HG02885 (cell line): ENCODE measurements around the gene GMPPA.

ENCODE experiments used
- ATAC-seq: cut with Tn5 transposase; IDR thresholded peaks from one replicate; pipeline ENCODE4 v1.9.1; 2021; ENCODE audit warnings: mild to moderate bottlenecking; ENCODE audit not compliant: unreplicated experiment, poor library complexity

GMPPA gene

GRCh38 chr2:219533930-219534661, 35.4 kb downstream of the GMPPA start:
- no peak for ATAC-seq

DNA sequence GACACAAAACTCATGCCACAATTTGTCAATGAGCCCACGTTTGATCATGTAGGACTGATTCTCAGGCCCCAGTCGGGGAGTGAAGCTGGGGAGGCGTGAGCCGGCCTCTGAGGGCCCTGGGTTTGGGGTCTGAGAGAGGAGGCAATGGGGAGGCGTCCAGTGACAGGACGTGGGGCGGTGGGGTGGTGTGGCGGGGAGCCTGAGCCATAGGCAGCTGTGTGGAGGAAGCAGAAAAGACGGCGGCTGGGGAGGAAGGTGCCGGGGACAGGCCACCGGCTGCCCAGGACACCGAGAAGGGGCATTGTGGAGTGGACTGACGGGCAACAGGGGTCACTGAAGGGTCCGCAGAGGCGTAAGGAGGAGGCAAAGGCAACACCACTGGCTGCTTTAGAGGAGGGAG, 37.7 kb downstream of the GMPPA start:
- no peak for ATAC-seq

DNA sequence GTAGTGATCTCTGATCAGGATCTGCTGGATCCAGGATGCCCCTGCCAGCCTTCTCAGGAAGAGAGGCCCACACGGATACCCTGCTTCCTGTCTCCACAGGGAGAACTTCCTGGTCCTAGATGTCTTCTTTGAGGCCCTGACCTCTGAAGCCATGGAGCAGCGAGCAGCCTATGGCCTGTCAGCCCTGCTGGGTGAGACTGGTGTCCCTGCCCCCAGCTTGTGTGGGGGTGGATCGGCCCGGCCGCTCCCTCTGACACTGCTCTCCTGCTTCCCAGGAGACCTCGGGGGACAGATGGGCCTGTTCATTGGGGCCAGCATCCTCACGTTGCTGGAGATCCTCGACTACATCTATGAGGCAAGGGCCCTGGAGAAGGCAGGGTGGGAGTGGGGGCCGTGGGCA, 38.3 kb downstream of the GMPPA start:
- ATAC-seq: no peak

GRCh38 chr2:219537657-219538488, 39.2 kb downstream of the GMPPA start:
- no peak for ATAC-seq

- no peak for ATAC-seq
Observed at GRCh38 chr2:219538504-219538951, 39.8 kb downstream of the GMPPA start.

GRCh38 chr2:219538956-219539788, 40.5 kb downstream of the GMPPA start:
- no peak for ATAC-seq

DNA sequence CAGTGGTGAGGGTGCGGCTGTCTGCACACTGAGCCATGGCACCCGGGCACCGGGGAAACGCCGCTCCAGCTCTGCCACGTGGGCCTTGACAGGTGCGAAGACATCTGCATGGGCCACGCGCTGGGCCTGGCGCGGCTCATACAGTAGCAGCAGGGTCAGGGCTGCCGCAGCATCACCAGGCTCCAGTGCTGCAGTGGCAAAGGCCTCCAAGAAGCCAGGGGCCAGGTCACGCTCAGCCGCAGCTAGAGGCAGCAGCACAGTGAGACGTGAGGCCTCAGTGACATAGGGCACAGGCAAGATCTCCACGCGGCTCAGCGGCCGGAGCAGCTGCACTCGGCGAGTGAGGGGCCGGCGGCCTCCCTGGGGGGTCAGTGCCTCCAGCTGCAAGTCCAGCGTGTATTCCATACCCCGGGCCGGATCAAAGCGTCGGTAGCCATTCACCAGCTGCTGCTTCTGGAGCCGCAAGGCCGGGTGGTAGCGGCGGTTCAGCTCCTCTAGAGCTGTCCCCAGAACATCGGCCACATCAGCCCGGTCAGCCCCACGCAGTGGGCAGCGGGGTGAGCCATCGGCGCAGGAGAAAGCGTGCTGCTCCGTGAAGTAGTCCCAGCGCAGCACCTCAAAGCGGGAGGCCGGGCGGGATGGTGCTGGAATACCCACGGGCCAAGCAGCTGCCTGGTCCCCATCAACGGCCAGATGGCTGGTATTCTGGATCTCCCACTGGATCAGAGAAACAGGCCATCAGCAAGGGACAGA, 41.4 kb downstream of the GMPPA start:
- ATAC-seq: no peak

DNA sequence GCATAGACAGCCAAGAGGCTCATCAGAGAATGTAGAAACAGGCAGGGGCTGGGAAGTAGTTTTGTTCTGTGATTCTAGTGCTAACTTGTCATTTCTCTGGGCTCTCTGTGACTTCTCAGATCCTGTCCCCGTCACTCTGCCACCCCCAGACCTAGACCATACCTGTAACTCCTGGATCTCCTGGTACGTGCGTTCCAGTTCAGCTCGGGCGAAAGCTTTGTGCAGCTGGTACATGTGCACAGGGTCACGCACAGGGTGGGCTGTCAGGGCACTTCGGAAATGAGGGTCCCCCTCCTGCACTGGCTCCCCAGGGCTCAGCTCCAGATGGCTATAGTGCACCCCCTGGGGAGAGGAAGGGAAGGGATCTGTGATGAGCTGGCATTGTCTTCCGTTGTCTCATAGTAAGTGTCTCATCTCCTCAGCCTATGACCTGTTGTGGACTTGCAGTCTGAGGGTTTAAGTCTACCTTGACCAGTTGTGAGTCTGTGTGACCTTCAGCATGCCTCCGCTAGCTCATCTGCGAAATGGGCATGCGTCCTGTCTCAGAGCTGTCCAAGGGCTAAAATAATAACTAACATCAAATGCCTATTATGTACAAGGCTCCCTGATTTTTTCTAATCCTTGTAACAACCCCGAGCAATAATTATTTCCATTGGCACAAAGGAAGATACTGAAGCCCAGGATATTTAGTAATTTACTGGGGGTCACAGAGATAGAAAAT, 42.3 kb downstream of the GMPPA start:
- ATAC-seq: no peak

- ATAC-seq: peak; percentile 55
Observed at GRCh38 chr2:219541611-219542180, 43.0 kb downstream of the GMPPA start.

GRCh38 chr2:219542931-219543595, 44.4 kb downstream of the GMPPA start:
- ATAC-seq: peak; percentile 29

DNA sequence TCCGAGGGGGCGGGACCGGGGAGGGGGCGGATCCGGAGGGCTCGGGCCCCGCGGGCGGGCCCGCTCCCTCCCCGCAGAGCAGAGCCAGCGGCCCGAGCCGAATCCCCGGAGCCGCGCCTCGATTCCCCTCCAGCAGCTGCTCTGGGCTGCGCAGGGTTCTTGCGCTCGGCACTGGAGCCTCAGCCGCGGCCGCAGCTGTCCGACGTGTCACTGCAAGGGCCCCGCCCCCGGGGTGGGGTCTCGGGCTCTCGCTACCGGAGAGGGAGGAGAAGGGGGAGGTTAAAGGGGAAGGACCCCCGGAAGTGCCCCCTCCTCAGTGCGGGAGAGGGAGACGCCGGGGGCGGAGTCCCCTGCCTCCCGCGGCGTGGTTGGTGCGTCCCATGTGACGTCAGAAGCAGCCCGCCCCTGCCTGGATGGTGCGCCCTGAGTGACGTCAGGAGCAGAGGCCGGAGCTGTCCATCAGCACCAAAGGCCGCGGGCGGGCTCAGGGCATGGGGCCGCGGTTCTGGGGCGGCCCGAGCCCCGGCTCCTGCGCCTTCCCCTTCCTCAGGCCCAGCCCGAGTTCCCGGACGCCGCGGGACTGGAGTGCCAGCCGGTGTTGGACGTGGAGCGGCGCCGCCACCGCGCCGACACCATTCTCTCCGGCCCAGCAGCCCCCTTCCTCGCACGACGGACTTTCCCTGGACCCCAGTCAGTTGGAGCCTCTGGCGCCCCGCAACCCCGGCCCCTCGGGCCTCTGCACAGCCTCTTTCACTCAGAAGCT, 45.1 kb downstream of the GMPPA start, which contains the start of the genes CHPF and TMEM198:
CHPF (minus strand) TSS at position 214 of the 763 bp plus-strand sequence. CDS start 271 bp downstream, outside the sequence.
TMEM198 (plus strand) TSS at position 433 of the 763 bp plus-strand sequence. CDS start 700 bp downstream, outside the sequence.
- peak; percentile 78 for ATAC-seq

DNA sequence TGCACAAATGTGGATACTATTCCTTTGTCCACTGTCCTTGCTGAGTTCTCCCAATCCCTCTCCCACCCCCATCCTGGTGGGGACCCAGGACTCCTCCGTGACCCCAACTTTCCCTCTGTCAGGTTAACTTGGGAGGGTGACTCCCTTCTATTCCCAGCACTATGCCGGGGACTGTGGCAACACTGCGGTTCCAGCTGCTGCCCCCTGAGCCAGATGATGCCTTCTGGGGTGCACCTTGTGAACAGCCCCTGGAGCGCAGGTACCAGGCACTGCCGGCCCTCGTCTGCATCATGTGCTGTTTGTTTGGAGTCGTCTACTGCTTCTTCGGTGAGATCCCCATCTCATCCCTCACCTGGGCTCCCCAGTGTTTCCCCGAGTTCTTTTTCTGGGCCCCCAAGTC, 45.9 kb downstream of the GMPPA start:
- no peak for ATAC-seq

DNA sequence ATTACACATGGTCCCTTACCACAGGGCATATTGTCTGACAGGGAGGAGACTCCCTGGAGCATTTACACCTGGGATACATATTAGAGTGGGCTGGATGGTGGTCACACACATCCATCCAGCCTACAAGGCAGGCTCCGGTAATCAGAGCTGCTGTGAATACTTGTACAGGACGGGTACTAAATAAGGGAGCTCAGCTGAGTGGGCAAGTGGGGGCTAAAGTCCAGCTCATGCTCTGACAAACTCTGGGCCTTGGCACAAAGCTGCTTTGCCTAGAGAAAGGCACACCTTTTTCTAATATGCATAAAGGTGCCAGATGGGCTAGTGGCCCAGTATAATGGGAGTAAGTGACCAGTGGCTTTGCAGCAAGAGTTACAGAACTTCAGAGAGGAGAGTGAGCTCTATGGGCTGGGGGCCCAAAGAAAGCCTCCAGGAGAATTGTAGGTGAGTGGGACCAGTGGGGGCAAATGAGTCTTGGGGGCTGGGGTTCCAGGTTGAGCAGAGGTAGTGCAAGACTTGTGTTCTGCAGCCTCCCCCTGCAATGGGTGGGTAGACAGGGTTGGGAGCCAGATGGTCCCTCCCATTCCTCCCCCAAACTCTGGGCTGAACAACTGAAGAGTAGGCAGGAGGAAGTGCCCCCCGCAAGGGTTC, 46.7 kb downstream of the GMPPA start:
- ATAC-seq: no peak

GRCh38 chr2:219545943-219546352, 47.3 kb downstream of the GMPPA start:
- no peak for ATAC-seq

- ATAC-seq: no peak
Observed at GRCh38 chr2:219547621-219548020, 48.9 kb downstream of the GMPPA start.

DNA sequence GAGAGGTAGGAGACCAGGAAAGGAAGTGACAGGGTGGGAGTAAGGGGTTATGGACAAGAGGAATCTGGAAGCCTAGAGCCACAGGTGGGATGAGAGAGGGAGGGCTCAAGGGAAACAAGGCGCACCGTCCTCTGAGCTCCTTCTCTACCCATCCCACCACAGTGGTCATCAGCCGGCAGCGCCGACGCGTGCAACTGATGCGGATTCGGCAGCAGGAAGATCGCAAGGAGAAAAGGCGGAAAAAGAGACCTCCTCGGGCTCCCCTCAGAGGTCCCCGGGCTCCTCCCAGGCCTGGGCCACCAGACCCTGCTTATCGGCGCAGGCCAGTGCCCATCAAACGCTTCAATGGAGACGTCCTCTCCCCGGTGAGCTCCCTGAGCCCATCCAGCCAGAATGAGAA, 50.3 kb downstream of the GMPPA start:
- no peak for ATAC-seq

DNA sequence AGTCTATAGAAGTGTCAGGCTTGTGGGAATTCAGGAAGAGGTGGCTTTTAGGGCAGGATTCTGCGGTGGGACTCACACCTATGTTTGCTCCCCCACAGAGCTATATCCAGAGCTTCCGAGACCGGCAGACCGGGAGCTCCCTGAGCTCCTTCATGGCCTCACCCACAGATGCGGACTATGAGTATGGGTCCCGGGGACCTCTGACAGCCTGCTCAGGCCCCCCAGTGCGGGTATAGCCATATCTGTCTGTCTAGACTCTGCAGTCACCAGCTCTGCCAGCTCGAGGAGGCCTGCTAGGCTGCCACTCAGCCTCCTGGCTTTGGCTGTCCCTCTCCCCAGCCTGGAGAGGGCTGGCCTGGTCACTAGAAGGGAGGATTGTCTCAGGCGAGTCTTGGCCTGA, 50.9 kb downstream of the GMPPA start:
- ATAC-seq: no peak
